VCaP (cell line): Measurements from ENCODE around the gene MATN1.

ENCODE experiments used
- H3K27ac ChIP-seq: fragments of 450-650 bp; 2 replicates; pipeline ENCODE4 v1.5.1; 2017
- TF ChIP-seq, protein P1 (sequence below): fragments of 450-650 bp; conservative IDR thresholded peaks from 2 replicates; pipeline ENCODE4 v1.5.1; 2017; ENCODE audit warnings: mild to moderate bottlenecking, moderate library complexity

Gene MATN1

GRCh38 chr1:30683699-30684098 is 39.7 kb downstream of the MATN1 start:
- no peak overlapping the region for H3K27ac ChIP-seq
- TF ChIP-seq, protein P1, sequence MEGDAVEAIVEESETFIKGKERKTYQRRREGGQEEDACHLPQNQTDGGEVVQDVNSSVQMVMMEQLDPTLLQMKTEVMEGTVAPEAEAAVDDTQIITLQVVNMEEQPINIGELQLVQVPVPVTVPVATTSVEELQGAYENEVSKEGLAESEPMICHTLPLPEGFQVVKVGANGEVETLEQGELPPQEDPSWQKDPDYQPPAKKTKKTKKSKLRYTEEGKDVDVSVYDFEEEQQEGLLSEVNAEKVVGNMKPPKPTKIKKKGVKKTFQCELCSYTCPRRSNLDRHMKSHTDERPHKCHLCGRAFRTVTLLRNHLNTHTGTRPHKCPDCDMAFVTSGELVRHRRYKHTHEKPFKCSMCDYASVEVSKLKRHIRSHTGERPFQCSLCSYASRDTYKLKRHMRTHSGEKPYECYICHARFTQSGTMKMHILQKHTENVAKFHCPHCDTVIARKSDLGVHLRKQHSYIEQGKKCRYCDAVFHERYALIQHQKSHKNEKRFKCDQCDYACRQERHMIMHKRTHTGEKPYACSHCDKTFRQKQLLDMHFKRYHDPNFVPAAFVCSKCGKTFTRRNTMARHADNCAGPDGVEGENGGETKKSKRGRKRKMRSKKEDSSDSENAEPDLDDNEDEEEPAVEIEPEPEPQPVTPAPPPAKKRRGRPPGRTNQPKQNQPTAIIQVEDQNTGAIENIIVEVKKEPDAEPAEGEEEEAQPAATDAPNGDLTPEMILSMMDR = no peak

DNA sequence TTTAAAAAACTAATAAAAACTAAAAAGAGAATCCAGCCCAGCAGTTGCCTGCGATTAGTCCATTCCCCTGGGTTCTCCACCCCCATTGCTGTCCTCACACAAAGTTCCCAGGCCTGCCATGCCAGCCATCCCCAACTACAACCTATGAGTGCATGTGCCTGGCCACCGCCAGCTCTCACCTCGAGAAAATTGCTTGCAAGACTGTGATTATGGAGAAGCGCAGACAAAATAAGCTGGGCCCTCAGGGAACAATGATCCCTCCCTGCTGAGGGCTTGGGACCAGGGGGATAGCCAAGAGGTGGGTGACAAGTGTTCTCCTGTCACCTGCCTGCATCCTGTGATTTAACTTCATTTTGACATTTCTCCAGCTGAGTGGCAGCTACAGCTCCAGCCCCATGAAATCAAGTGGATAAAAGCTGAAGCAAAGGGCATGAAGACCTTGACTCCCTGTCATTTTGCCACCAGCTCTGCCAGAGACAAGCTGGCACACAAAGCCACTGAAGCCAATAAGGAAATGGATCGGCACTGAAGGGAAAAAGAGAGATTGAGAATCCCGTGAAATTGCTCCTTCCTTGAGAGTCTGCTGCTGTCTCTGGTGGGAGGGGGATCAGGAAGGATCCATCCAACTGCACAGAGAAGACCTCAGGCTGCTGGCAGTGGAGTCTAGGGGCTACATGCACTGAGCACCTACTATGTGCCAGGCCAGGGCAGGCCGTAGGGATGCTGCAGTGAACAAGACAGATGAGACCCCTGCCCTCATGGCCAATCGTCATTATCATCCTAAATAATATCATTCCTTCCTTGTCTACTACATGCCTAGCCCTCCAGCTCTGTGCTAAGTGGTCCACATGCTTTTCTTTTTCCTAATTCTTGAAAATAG is 40.7 kb downstream of the MATN1 start:
- H3K27ac ChIP-seq = peak overlapping the region; percentile 18; the same call in 1 of the 2 replicates
- TF ChIP-seq, protein P1 = no peak

- TF ChIP-seq, protein P1 = no peak
- peak overlapping the region; percentile 18; the same call in 1 of the 2 replicates for H3K27ac ChIP-seq
Measured at GRCh38 chr1:30681782-30682181, 41.6 kb downstream of the MATN1 start.

DNA sequence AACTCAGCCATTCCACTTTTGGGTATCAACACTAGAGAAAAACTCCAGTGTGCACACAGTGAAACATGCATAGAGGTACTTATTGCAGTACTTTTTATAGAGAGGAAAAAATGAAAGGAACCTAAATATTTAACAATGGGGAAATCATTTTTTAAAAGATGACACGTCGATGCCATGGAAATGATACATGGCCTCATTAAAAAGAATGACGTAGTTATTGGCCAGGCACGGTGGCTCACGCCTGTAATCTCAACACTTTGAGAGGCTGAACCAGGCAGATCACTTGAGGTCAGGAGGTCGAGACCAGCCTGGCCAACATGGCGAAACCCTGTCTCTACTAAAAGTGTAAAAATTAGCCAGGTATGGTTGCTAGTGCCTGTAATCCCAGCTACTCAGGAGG is 42.5 kb downstream of the MATN1 start:
- H3K27ac ChIP-seq = no peak overlapping the region
- TF ChIP-seq, protein P1 = no peak

DNA sequence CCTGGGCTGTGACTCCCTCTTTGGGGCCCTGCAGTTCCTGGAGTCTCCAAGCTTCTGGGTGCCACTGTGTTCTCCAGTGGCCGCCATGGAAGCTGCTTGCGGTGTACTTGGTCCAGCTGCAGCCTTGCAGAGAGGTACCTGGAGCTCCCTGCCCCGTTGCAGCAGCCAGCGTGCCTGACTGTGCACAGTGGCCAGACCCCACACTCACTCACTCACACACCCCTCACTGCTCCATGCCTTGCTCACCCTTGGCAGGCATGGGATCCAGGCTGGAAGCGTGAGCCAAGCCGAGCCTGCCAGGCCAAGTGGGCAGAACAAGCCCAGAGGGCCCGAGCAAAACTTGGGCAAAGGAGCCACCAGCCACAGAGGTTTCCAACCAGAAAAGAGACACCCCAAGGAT is 43.0 kb downstream of the MATN1 start:
- TF ChIP-seq, protein P1 = no peak
- no peak overlapping the region for H3K27ac ChIP-seq

- TF ChIP-seq, protein P1 = no peak
- no peak overlapping the region for H3K27ac ChIP-seq
Measured at GRCh38 chr1:30679976-30680305, 43.4 kb downstream of the MATN1 start.

DNA sequence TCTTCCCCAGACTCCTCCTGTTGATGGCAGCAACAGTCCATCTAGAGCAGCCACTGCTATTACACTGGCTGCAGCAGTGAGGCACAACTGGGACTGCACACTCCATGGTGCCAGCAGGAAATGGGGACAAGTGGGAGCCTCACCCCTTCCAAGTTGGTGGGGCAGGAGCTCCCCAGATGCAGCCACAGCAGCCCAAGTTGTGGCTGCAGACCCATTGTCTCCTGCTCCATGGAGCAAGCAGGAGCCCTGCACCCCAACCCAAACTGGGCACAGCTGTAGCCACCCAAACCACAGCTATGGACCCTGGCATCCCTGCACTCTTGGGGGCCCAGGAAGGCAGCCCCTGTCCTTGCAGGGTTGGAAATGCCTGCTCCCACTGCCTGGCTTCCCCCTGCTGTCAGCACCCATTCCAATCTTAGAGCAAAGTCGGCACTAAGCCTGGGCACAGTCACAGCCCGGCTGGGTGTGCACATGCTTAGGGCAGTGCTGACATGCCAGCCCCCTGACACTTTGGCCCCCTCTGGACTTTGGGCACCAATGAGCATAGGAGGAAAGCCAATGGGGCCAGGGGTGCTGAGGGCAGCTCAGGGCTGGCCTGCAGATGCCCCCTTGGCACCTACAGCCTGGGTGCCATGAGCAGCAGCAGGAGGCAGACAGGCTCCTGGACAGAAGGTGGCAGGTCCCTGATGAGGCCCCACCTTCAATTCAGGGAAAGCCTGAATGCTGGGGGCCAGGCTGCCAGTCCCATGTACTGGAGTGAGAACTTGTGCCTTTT is 44.0 kb downstream of the MATN1 start:
- no peak overlapping the region for H3K27ac ChIP-seq
- TF ChIP-seq, protein P1 = no peak
